A549 (cell line): ENCODE measurements around the gene ZIC4. TPM values are rescaled to one million over a fixed set of nuclear protein-coding genes. Genes with fewer than 3 reads are reported as not detected.

Experiments
- ATAC-seq, 2 experiments: fragments of 200-7000 bp in 1 of 2; fragments of >200 bp in 1 of 2; cut with Nextera tagmentation in 1 of 2; cut with Tn5 transposase in 1 of 2; 3 replicates each; pipeline versions ENCODE4 v1.8.0 to v1.9.1; 2018 to 2020; ENCODE audit warnings: mild to moderate bottlenecking in 1 of 2, moderate library complexity in 1 of 2
- CTCF ChIA-PET: fragments of 300-600 bp; sonication (Branson Sonifier 250); formaldehyde crosslinking; extraction: SDS; loops from one replicate; lab custom pipeline; 2021; ENCODE audit warnings: antibody characterized with exemption, inconsistent platforms; lab: Yijun Ruan, JAX
- POLR2A ChIA-PET: fragments of 350-600 bp; formaldehyde crosslinking; extraction: SDS; loops from one replicate; lab custom pipeline; 2021; ENCODE audit warnings: antibody characterized with exemption, inconsistent platforms; lab: Yijun Ruan, JAX
- DNase-seq, 2 experiments: peaks; one replicate each; pipeline versions ENCODE4 v3.0.0 to v3.0.0-alpha.2; 2011 to 2016; ENCODE audit warnings: low read depth in 1 of 2, low spot score in 1 of 2
- FAIRE-seq: peaks from 2 replicates; lab custom pipeline; 2011; peaks lifted over from hg19 to GRCh38; lab: Jason Lieb, UNC
- H3K27ac ChIP-seq, 2 experiments: fragments of >200 bp; sonication (Bioruptor Twin); formaldehyde crosslinking; 3 replicates each; pipeline ENCODE4 v1.5.1; 2016 to 2017
- H3K4me1 ChIP-seq: fragments of >200 bp; sonication (Bioruptor Twin); formaldehyde crosslinking; 3 replicates; pipeline ENCODE4 v1.6.1; 2016
- H3K4me2 ChIP-seq: fragments of >200 bp; sonication (Bioruptor Twin); formaldehyde crosslinking; 3 replicates; pipeline ENCODE4 v1.6.1; 2016
- H3K4me3 ChIP-seq: fragments of >200 bp; sonication (Bioruptor Twin); formaldehyde crosslinking; 3 replicates; pipeline ENCODE4 v1.5.1; 2016
- H3K9me3 ChIP-seq: fragments of >200 bp; sonication (Bioruptor Twin); formaldehyde crosslinking; 3 replicates; pipeline ENCODE4 v1.6.1; 2016
- ATOH8 ChIP-seq: fragments of 250-450 bp; sonication (Bioruptor Pico); IDR thresholded peaks from 2 replicates; pipeline ENCODE4 v1.5.0; 2020; ENCODE audit warnings: low read depth, mild to moderate bottlenecking, moderate library complexity
- CBX8 ChIP-seq: fragments of 200-600 bp; sonication (generic); IDR thresholded peaks from 2 replicates; pipeline ENCODE4 v1.6.1; 2016
- CEBPB ChIP-seq, 2 experiments: fragments of >200 bp in 1 of 2; sonication (Bioruptor Twin) in 1 of 2; formaldehyde crosslinking in 1 of 2; IDR thresholded peaks; 2 replicates each; pipeline ENCODE4 v1.6.1; 2012 to 2016
- CTCF ChIP-seq: fragments of >200 bp; sonication (Bioruptor Twin); formaldehyde crosslinking; IDR thresholded peaks from 3 replicates; pipeline ENCODE4 v1.5.1; 2016
- ELK1 ChIP-seq: fragments of 150-350 bp; IDR thresholded peaks from 2 replicates; pipeline ENCODE4 v1.6.1; 2014; ENCODE audit warnings: low read depth, mild to moderate bottlenecking, low read length
- HOXB5 ChIP-seq: fragments of 250-450 bp; sonication (Bioruptor Pico); IDR thresholded peaks from 2 replicates; pipeline ENCODE4 v1.5.0; 2020; ENCODE audit warnings: mild to moderate bottlenecking, moderate library complexity
- JUN ChIP-seq, 2 experiments: fragments of >200 bp; sonication (Bioruptor Twin); formaldehyde crosslinking; IDR thresholded peaks; 2 replicates in 1 of 2; 3 replicates in 1 of 2; pipeline ENCODE4 v1.6.1; 2016 to 2017
- MYC ChIP-seq: IDR thresholded peaks from 2 replicates; pipeline ENCODE4 v1.6.1; 2012; ENCODE audit warnings: mild to moderate bottlenecking, inconsistent platforms, low read length, improper control_type of control experiment, borderline replicate concordance
- NFE2L2 ChIP-seq: fragments of 150-350 bp; conservative IDR thresholded peaks from 2 replicates; pipeline ENCODE4 v1.6.1; 2014; ENCODE audit warnings: low read length
- POLR2A ChIP-seq: IDR thresholded peaks from 2 replicates; pipeline ENCODE4 v1.6.1; 2012; ENCODE audit warnings: mild to moderate bottlenecking, low read length
- POLR2AphosphoS2 ChIP-seq: conservative IDR thresholded peaks from 2 replicates; pipeline ENCODE4 v1.6.1; 2012; ENCODE audit warnings: low read length, improper control_type of control experiment, inconsistent platforms
- RARB ChIP-seq: fragments of 250-450 bp; sonication (Bioruptor Pico); IDR thresholded peaks from 2 replicates; pipeline ENCODE4 v1.8.0; 2021; ENCODE audit warnings: mild to moderate bottlenecking, moderate library complexity
- RCOR1 ChIP-seq: fragments of 150-350 bp; IDR thresholded peaks from 2 replicates; pipeline ENCODE4 v1.6.1; 2014; ENCODE audit warnings: antibody characterized with exemption, low read length, low read depth
- RNF2 ChIP-seq: fragments of 200-600 bp; sonication (generic); IDR thresholded peaks from 2 replicates; pipeline ENCODE4 v1.6.1; 2016; ENCODE audit warnings: low read depth, mild to moderate bottlenecking, antibody characterized with exemption, moderate library complexity, borderline replicate concordance
- SMC3 ChIP-seq: fragments of >200 bp; sonication (Bioruptor Twin); formaldehyde crosslinking; IDR thresholded peaks from 3 replicates; pipeline ENCODE4 v1.6.1; 2018; ENCODE audit warnings: inconsistent platforms
- TFCP2L1 ChIP-seq: fragments of 250-450 bp; sonication (Bioruptor Pico); IDR thresholded peaks from 2 replicates; pipeline ENCODE4 v1.5.0; 2021; ENCODE audit warnings: mild to moderate bottlenecking
- USF2 ChIP-seq: fragments of 450-650 bp; IDR thresholded peaks from 2 replicates; pipeline ENCODE4 v1.6.1; 2014; ENCODE audit warnings: antibody characterized with exemption
- WGBS: methylation state at CpG from one replicate; pipeline ENCODE4 v1.1.6; 2017; ENCODE audit errors: missing lambda C conversion rate; 5-methylcytosine and 5-hydroxymethylcytosine counted together
- polyA plus RNA-seq, 4 experiments: library from polyadenylated mRNA; depleted of rRNA in 3 of 4; stranded (reverse); fragments of >200 nt; fragmentation: RNase III in 1 of 4; extraction: RNeasy Plus Mini Kit Qiagen cat#74134 plus additional on column Dnase treatment in 1 of 4; gene quantifications; 2 replicates in 3 of 4; 3 replicates in 1 of 4; pipeline ENCODE4 v1.2.3, GENCODE V29; 2011 to 2017

The ZIC4 gene
- polyA plus RNA-seq, 2 of the 4 experiments (the other 2 are of a cell fraction): not detected

- no peak for TF ChIP-seq NFE2L2
- TF ChIP-seq CEBPB (IDR thresholded peaks at IDR 0.05): no peak
- TF ChIP-seq SMC3: no peak
These were observed 64.6 kb downstream of the ZIC4 start (continued) for GRCh38 chr3:147341727-147342126.

GRCh38 chr3:147336543-147337278, 69.6 kb downstream of the ZIC4 start:
- no peak for FAIRE-seq
- 14% methylated on average over 4 of the region's 4 CpGs for WGBS
- POLR2A ChIA-PET: no interaction called here

More at GRCh38 chr3:147336543-147337278, 69.6 kb downstream of the ZIC4 start:
- H3K4me2 ChIP-seq: no peak overlapping the region
- no peaks in the 10 kb centered on the region for H3K4me1 ChIP-seq
- DNase-seq (no peak), ATAC-seq (no peak)
- H3K27ac ChIP-seq: no peak overlapping the region
- CTCF ChIA-PET: no interaction called here
- no peaks in the 10 kb centered on the region for H3K9me3 ChIP-seq
- no peak overlapping the region for H3K4me3 ChIP-seq
- TF ChIP-seq USF2 (no peak), TFCP2L1 (CRISPR knock-in tag) (no peak), ATOH8 (CRISPR knock-in tag) (no peak), RCOR1 (no peak), RARB (CRISPR knock-in tag) (no peak), POLR2A (no peak), MYC (no peak), JUN (IDR thresholded peaks at IDR 0.05) (no peak), RNF2 (no peak), HOXB5 (CRISPR knock-in tag) (no peak), CBX8 (no peak), CTCF (no peak), SMC3 (no peak), POLR2AphosphoS2 (no peak), ELK1 (no peak)

Other genes starting within 250 kb of the ZIC4 start
- gene ZIC1, start 2.8 kb upstream of the ZIC4 start, polyA plus RNA-seq (2011; rRNA removed): 0.01 and 0.03 TPM in 2 replicates
- 0.07 TPM in 1 of 3 replicates, not detected in the others for gene ZIC1, start 2.8 kb upstream of the ZIC4 start, polyA plus RNA-seq (2017; fragmentation: RNase III; extraction: RNeasy Plus Mini Kit Qiagen cat#74134 plus additional on column Dnase treatment)